Measurements from ENCODE around the gene NDUFA11. TPM values are rescaled to one million over a fixed set of nuclear protein-coding genes. Genes with fewer than 3 reads are reported as not detected.

NDUFA11 gene
- total RNA-seq, 1 experiment from 2014 or later: 169 TPM

GRCh38 chr19:5922161-5922545 lies 18.6 kb upstream of the NDUFA11 start:
- ChIA-PET POLR2A (ENCODE audit: unreplicated experiment) (no interaction called here), CTCF (no interaction called here)
- H3K27me3 ChIP-seq (ENCODE audit: insufficient read depth, low read depth): no peaks in the 10 kb centered on the region
- H3K4me1 ChIP-seq (replicated peaks; ENCODE audit: insufficient read depth): no peaks in the 10 kb centered on the region
- H3K9me3 ChIP-seq (ENCODE audit: insufficient read depth, low read depth): no peaks in the 10 kb centered on the region
- no peak for DNase-seq
- H3K4me3 ChIP-seq: no peak overlapping the region
- TF ChIP-seq EZH2 (IDR thresholded peaks at IDR 0.05; ENCODE audit: low read depth): no peak
- TF ChIP-seq, protein P1, sequence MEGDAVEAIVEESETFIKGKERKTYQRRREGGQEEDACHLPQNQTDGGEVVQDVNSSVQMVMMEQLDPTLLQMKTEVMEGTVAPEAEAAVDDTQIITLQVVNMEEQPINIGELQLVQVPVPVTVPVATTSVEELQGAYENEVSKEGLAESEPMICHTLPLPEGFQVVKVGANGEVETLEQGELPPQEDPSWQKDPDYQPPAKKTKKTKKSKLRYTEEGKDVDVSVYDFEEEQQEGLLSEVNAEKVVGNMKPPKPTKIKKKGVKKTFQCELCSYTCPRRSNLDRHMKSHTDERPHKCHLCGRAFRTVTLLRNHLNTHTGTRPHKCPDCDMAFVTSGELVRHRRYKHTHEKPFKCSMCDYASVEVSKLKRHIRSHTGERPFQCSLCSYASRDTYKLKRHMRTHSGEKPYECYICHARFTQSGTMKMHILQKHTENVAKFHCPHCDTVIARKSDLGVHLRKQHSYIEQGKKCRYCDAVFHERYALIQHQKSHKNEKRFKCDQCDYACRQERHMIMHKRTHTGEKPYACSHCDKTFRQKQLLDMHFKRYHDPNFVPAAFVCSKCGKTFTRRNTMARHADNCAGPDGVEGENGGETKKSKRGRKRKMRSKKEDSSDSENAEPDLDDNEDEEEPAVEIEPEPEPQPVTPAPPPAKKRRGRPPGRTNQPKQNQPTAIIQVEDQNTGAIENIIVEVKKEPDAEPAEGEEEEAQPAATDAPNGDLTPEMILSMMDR (conservative IDR thresholded peaks at IDR 0.05): no peak
- no peaks in the 10 kb centered on the region for H4K20me1 ChIP-seq (ENCODE audit: insufficient read depth)
- no peak overlapping the region for H3K27ac ChIP-seq
- no peaks in the 10 kb centered on the region for H3K79me2 ChIP-seq (ENCODE audit: low read depth)
- H3K36me3 ChIP-seq (ENCODE audit: low read depth): no peaks in the 10 kb centered on the region
- intact Hi-C loops (cut with micrococcal nuclease; ENCODE audit: unreplicated experiment): no loop called here
- no TSS peak for BruUV-seq (replicated peaks)
- H3K4me2 ChIP-seq: no peak overlapping the region
- H3F3A ChIP-seq (ENCODE audit: insufficient read depth, low read depth): no peaks in the 10 kb centered on the region
- H3K9me2 ChIP-seq (ENCODE audit: insufficient read depth): no peaks in the 10 kb centered on the region
- H2AFZ ChIP-seq: no peak overlapping the region

- Histone ChIP-seq H3K27ac (no peak overlapping the region), H3K9me2 (ENCODE audit: insufficient read depth) (no peaks in the 10 kb centered on the region), H3F3A (ENCODE audit: insufficient read depth, low read depth) (no peaks in the 10 kb centered on the region), H3K4me3 (no peak overlapping the region), H3K79me2 (ENCODE audit: low read depth) (no peaks in the 10 kb centered on the region), H2AFZ (no peak overlapping the region), H3K4me2 (no peak overlapping the region), H3K36me3 (ENCODE audit: low read depth) (no peaks in the 10 kb centered on the region), H4K20me1 (ENCODE audit: insufficient read depth) (no peaks in the 10 kb centered on the region), H3K27me3 (ENCODE audit: insufficient read depth, low read depth) (no peaks in the 10 kb centered on the region), H3K9me3 (ENCODE audit: insufficient read depth, low read depth) (no peaks in the 10 kb centered on the region), H3K4me1 (replicated peaks; ENCODE audit: insufficient read depth) (no peaks in the 10 kb centered on the region)
- no peak for DNase-seq
- BruUV-seq (replicated peaks): no TSS peak
- intact Hi-C loops (cut with micrococcal nuclease; ENCODE audit: unreplicated experiment): no loop called here
- POLR2A ChIA-PET (ENCODE audit: unreplicated experiment): no interaction called here
- no peak for TF ChIP-seq EZH2 (IDR thresholded peaks at IDR 0.05; ENCODE audit: low read depth)
- TF ChIP-seq, protein P1 (conservative IDR thresholded peaks at IDR 0.05): no peak
- CTCF ChIA-PET: no interaction called here
Observed at GRCh38 chr19:5921516-5922160, 18.0 kb upstream of the NDUFA11 start.

DNA sequence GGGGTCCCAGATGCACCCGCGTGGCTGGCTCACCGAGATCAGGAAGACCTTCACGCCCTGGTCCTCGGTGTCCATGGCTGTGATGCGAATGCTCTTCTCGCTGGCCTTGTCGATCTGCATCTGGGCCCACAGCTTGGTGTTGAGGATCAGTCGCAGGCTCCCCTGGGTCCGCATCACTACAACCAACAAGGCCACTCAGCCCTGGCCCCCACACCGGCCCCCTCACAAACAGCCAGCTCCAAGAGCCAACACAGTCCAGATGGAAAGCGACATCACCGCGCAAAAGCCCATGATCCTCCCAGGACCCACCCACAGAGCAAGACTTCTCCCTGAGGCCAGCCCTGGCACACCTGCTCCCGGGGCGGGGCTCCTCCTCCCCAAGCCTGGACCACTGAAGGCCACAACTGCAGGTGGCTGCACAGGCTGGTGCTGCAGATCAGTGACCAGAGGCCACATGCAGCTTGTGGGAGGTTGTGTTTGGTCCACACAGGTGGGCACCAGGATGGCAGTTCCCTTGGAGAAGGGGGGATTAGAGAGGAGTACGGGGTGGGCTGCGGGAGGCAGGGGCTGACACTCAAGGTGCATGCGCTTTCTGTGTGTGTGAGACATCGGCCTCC lies 15.0 kb upstream of the NDUFA11 start:
- Histone ChIP-seq H3K4me3 (no peak overlapping the region), H3K27ac (no peak overlapping the region), H3K79me2 (ENCODE audit: low read depth) (no peaks in the 10 kb centered on the region), H2AFZ (no peak overlapping the region), H3K4me1 (replicated peaks; ENCODE audit: insufficient read depth) (peaks cover 23% of the 10 kb centered on the region), H3K4me2 (no peak overlapping the region), H3K9me2 (ENCODE audit: insufficient read depth) (no peaks in the 10 kb centered on the region), H3K27me3 (ENCODE audit: insufficient read depth, low read depth) (no peaks in the 10 kb centered on the region), H3K36me3 (ENCODE audit: low read depth) (no peaks in the 10 kb centered on the region), H3K9me3 (ENCODE audit: insufficient read depth, low read depth) (no peaks in the 10 kb centered on the region), H4K20me1 (ENCODE audit: insufficient read depth) (no peaks in the 10 kb centered on the region), H3F3A (ENCODE audit: insufficient read depth, low read depth) (no peaks in the 10 kb centered on the region; the same call in none of the 2 replicates)
- CTCF ChIA-PET: no interaction called here
- intact Hi-C loops (cut with micrococcal nuclease; ENCODE audit: unreplicated experiment): no loop called here
- no peak for DNase-seq
- no peak for TF ChIP-seq EZH2 (IDR thresholded peaks at IDR 0.05; ENCODE audit: low read depth)
- TF ChIP-seq, protein P1 (conservative IDR thresholded peaks at IDR 0.05): no peak
- POLR2A ChIA-PET (ENCODE audit: unreplicated experiment): no interaction called here
- BruUV-seq (replicated peaks): no TSS peak

Measured in PC-9 (cell line).